Vagina (tissue), 2 donors: ENCODE results near the gene ENPEP. TPM values are rescaled to one million over a fixed set of nuclear protein-coding genes. Genes with fewer than 3 reads are reported as not detected.
"Not testable (repeated sequence)": the region's sequence is repeated elsewhere in the genome, so short reads cannot be mapped to it uniquely, and the experiment has no call there.

Experiments used
- DNase-seq, 2 donors: peaks; one replicate each; pipeline ENCODE4 v3.0.0-alpha.2; 2017; ENCODE audit errors: extremely low spot score in 2 of 2
- H3K27ac ChIP-seq: fragments of 200-600 bp; sonication (generic); one replicate; pipeline ENCODE4 v1.5.1; 2019
- H3K27me3 ChIP-seq: fragments of 200-600 bp; sonication (generic); one replicate; pipeline ENCODE4 v1.5.1; 2019
- H3K36me3 ChIP-seq, 2 donors: fragments of 200-600 bp; sonication (generic); one replicate each; pipeline ENCODE4 v1.5.1; 2017 to 2019
- H3K4me1 ChIP-seq: fragments of 200-600 bp; sonication (generic); one replicate; pipeline ENCODE4 v1.5.1; 2019
- H3K4me3 ChIP-seq, 2 donors: fragments of 200-600 bp; sonication (generic); 1 replicate in 1 of 2; 2 replicates in 1 of 2; pipeline ENCODE4 v1.5.1; 2016 to 2019
- H3K9me3 ChIP-seq: fragments of 200-600 bp; sonication (generic); one replicate; pipeline ENCODE4 v1.5.1; 2019
- POLR2A ChIP-seq, 2 donors: fragments of 450-650 bp; IDR thresholded peaks; one replicate each; pipeline ENCODE4 v1.6.1; 2017; ENCODE audit warnings: antibody characterized with exemption in 2 of 2, mild to moderate bottlenecking in 2 of 2, moderate library complexity in 2 of 2
- POLR2AphosphoS5 ChIP-seq, 2 donors: sonication (generic); formaldehyde crosslinking; IDR thresholded peaks; one replicate each; pipeline ENCODE4 v1.9.0; 2017; ENCODE audit warnings: antibody characterized with exemption in 2 of 2, mild to moderate bottlenecking in 2 of 2, low read depth in 1 of 2; ENCODE audit not compliant: insufficient read depth in 1 of 2
- intact Hi-C: fragments of 100-400 bp; cut with DNase I; formaldehyde crosslinking; loops from one replicate; pipeline ENCODE4 v1.15.1; 2023
- total RNA-seq: library from RNA; depleted of rRNA; stranded (reverse); fragments of >200 nt; gene quantifications from one replicate; pipeline ENCODE4 v1.2.3, GENCODE V29; 2016
- TF ChIP-seq, protein P1 (sequence below), 3 experiments: fragments of 450-650 bp in 2 of 3; fragments of 200-600 bp in 1 of 3; sonication (generic) in 1 of 3; IDR thresholded peaks; one replicate each; pipeline ENCODE4 v1.5.1; 2017 to 2019; ENCODE audit warnings: antibody characterized with exemption in 3 of 3, mild to moderate bottlenecking in 2 of 3, moderate library complexity in 2 of 3

The ENPEP gene
- total RNA-seq, 1 donor from 2014 or later: 5.2 TPM

DNA sequence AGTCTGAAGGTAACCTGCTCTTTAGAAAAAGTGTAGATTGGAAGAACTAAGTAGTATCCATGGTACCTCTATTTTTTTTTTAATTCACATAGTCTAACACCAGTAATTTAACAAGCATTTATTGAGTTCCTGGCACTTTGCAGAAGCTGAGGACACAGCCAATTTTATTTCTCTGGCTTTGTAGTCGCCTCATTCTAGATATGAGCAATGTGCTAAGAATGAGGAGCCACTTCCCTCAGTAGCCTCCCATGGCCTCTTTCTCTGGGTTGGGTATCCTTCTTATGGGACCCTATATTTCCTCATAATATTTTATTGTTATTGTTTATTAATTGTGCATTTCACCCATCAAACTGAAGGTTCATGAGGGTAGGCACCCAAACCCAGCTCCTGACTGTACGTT is 67.6 kb downstream of the ENPEP start:
- Histone ChIP-seq H3K27ac (no peak overlapping the region), H3K4me1 (no peaks in the 10 kb centered on the region), H3K4me3 (no peak overlapping the region), H3K27me3 (no peaks in the 10 kb centered on the region), H3K9me3 (no peaks in the 10 kb centered on the region), H3K36me3 (no peaks in the 10 kb centered on the region)
- no peak for DNase-seq
- TF ChIP-seq POLR2A (IDR thresholded peaks at IDR 0.05): no peak
- TF ChIP-seq, protein P1, sequence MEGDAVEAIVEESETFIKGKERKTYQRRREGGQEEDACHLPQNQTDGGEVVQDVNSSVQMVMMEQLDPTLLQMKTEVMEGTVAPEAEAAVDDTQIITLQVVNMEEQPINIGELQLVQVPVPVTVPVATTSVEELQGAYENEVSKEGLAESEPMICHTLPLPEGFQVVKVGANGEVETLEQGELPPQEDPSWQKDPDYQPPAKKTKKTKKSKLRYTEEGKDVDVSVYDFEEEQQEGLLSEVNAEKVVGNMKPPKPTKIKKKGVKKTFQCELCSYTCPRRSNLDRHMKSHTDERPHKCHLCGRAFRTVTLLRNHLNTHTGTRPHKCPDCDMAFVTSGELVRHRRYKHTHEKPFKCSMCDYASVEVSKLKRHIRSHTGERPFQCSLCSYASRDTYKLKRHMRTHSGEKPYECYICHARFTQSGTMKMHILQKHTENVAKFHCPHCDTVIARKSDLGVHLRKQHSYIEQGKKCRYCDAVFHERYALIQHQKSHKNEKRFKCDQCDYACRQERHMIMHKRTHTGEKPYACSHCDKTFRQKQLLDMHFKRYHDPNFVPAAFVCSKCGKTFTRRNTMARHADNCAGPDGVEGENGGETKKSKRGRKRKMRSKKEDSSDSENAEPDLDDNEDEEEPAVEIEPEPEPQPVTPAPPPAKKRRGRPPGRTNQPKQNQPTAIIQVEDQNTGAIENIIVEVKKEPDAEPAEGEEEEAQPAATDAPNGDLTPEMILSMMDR (IDR thresholded peaks at IDR 0.05): no peak
- no peak for TF ChIP-seq POLR2AphosphoS5 (IDR thresholded peaks at IDR 0.05; ENCODE audit: insufficient read depth in 1 of 2, low read depth in 1 of 2)
- intact Hi-C loops: no loop called here

DNA sequence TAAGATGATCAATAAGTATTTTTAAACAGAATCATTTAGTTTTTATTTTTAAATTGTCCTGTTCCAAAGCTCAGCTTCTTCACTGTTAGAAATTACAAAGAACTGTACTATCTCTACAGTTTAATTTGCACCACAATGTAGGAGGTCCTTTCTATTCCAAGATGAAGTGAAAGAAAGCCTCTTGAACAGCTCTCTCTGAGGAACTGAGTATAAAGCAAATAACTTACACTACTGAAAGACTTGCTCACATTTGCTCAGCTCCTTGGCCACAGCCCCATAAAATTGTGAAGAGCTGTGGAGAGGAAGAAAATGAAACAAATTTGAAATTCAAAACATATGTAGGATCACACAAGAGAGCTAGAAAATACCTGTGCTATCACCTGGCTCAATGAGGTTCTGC is 68.6 kb downstream of the ENPEP start:
- Histone ChIP-seq H3K9me3 (no peaks in the 10 kb centered on the region), H3K27me3 (no peaks in the 10 kb centered on the region), H3K27ac (no peak overlapping the region), H3K36me3 (no peaks in the 10 kb centered on the region), H3K4me3 (no peak overlapping the region), H3K4me1 (no peaks in the 10 kb centered on the region)
- DNase-seq: no peak
- intact Hi-C loops: loop anchor here (2.0 kb wide), 1 partner anchor 28 kb away; no protein-coding TSS in a partner anchor
- TF ChIP-seq, protein P1 (IDR thresholded peaks at IDR 0.05): no peak
- TF ChIP-seq POLR2AphosphoS5 (IDR thresholded peaks at IDR 0.05; ENCODE audit: insufficient read depth in 1 of 2, low read depth in 1 of 2) (no peak), POLR2A (IDR thresholded peaks at IDR 0.05) (no peak)

DNA sequence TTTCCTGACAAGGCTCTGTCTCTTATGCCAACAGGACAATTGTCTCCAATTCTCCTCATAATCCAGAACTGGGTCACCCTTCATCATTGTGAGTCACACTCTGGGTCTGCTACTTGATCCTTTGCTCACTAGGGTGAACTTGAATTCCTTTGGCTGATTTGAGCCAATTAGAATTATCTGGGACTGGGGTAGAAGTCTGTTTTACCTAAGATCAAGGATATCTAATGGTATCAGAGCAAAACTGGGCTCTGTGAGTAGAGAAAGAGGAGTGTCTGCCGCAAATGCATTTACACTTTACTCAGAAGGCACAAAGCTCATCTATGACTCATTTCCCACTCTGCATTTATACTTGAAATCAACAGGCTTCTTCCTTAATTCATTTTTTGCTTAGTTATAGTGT is 74.3 kb downstream of the ENPEP start:
- intact Hi-C loops: no loop called here
- Histone ChIP-seq H3K4me1 (no peaks in the 10 kb centered on the region), H3K4me3 (no peak overlapping the region), H3K27ac (no peak overlapping the region), H3K9me3 (no peaks in the 10 kb centered on the region), H3K27me3 (no peaks in the 10 kb centered on the region), H3K36me3 (no peaks in the 10 kb centered on the region)
- no peak for DNase-seq
- TF ChIP-seq, protein P1 (IDR thresholded peaks at IDR 0.05): no peak
- TF ChIP-seq POLR2A (IDR thresholded peaks at IDR 0.05) (no peak), POLR2AphosphoS5 (IDR thresholded peaks at IDR 0.05; ENCODE audit: insufficient read depth in 1 of 2, low read depth in 1 of 2) (no peak)

DNA sequence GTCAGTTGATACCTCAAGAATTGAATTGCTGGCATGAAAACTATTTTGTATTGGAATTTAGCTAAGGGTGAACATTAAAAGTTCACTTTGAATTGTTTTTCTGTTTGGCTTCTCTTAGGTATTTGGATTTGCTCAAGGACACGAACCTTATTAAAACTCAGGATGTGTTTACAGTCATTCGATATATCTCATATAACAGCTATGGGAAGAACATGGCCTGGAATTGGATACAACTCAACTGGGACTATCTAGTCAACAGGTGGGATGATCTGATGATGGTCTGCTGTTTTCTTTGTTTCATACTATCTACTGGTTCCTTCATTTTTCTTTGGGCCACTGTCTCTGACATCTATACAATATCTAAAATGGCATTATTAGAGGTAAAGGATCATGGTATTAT is 77.2 kb downstream of the ENPEP start:
- TF ChIP-seq POLR2A (IDR thresholded peaks at IDR 0.05) (no peak), POLR2AphosphoS5 (IDR thresholded peaks at IDR 0.05; ENCODE audit: insufficient read depth in 1 of 2, low read depth in 1 of 2) (no peak)
- TF ChIP-seq, protein P1 (IDR thresholded peaks at IDR 0.05): no peak
- intact Hi-C loops: no loop called here
- Histone ChIP-seq H3K36me3 (no peaks in the 10 kb centered on the region), H3K4me3 (no peak overlapping the region), H3K9me3 (no peaks in the 10 kb centered on the region), H3K27me3 (no peaks in the 10 kb centered on the region), H3K27ac (no peak overlapping the region), H3K4me1 (no peaks in the 10 kb centered on the region)
- DNase-seq: no peak

DNA sequence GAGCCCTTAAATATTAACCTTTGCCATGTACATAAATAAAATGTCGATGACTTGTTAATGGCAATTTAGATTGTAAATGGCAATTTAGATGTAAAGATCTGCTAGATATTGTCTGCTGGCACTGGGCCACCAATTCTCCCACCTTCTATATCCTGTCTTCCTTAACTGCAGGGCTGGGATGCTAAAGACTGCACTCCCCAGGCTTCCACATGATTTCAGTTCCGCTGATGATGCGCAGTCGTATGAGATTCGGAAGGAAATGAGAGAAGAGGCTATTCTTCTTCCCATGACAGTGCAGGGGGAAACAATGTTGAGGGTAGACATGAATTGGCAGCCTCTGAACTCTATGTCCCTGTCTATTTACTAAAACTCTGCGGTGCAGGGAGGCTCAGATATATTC is 91.3 kb downstream of the ENPEP start:
- Histone ChIP-seq H3K27ac (no peak overlapping the region), H3K4me3 (no peak overlapping the region), H3K9me3 (no peaks in the 10 kb centered on the region), H3K36me3 (no peaks in the 10 kb centered on the region), H3K4me1 (no peaks in the 10 kb centered on the region), H3K27me3 (no peaks in the 10 kb centered on the region)
- intact Hi-C loops: no loop called here
- no peak for TF ChIP-seq POLR2A (IDR thresholded peaks at IDR 0.05)
- TF ChIP-seq, protein P1 (IDR thresholded peaks at IDR 0.05): no peak
- no peak for TF ChIP-seq POLR2AphosphoS5 (IDR thresholded peaks at IDR 0.05; ENCODE audit: insufficient read depth in 1 of 2, low read depth in 1 of 2)
- DNase-seq: no peak

DNA sequence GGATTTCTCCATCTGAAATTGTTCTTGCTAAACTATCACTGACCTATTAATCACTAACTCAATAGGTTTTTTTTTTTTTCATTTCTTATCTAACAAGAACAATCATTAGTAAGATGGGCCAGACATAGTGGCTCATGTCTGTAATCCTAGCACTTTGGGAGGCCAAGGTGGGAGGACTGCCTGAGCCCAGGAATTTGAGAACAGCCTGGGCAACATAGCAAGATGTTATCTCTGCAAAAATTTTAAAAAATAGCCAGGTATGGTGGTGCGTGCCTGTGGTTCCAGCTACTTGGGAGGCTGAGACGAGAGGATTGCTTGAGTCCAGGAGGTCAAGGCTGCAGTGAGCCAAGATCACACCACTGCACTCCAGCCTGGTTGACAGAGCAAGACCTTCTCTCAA is 100.7 kb downstream of the ENPEP start:
- H3K36me3 ChIP-seq: not testable (repeated sequence)

More for the DNA sequence above, 100.7 kb downstream of the ENPEP start:
- H3K27me3 ChIP-seq, intact Hi-C loops, H3K9me3 ChIP-seq, H3K27ac ChIP-seq, H3K4me1 ChIP-seq, H3K4me3 ChIP-seq, DNase-seq: not testable (repeated sequence)
